ENCODE results near the gene LGALS14. TPM values are rescaled to one million over a fixed set of nuclear protein-coding genes. Genes with fewer than 3 reads are reported as not detected.
A peak's percentile ranks its signal among the peaks of the same experiment; 100 is the strongest.
"Not testable (repeated sequence)": the region's sequence is repeated elsewhere in the genome, so short reads cannot be mapped to it uniquely, and the experiment has no call there.

LGALS14 gene
- total RNA-seq, 2 experiments from 2014 or later: 0.90 TPM; not detected in 1

GRCh38 chr19:39708594-39708993 is 4.3 kb downstream of the LGALS14 start:
- Mint-ChIP-seq H3K27ac (no peak overlapping the region), H3K9me3 (peaks cover 9% of the 10 kb centered on the region), H3K36me3 (ENCODE audit: low read depth) (peaks cover 12% of the 10 kb centered on the region), H3K27me3 (peaks cover 9% of the 10 kb centered on the region), H3K4me3 (no peak overlapping the region), H3K4me1 (peaks cover 44% of the 10 kb centered on the region)
- CTCF ChIA-PET: no interaction called here
- no peak for DNase-seq
- POLR2A ChIA-PET: no interaction called here

GRCh38 chr19:39709026-39709872 is 5.0 kb downstream of the LGALS14 start:
- H3K4me3 Mint-ChIP-seq: no peak overlapping the region
- H3K27ac Mint-ChIP-seq: no peak overlapping the region
- peaks cover 12% of the 10 kb centered on the region for H3K36me3 Mint-ChIP-seq (ENCODE audit: low read depth)
- no peak for DNase-seq
- ChIA-PET CTCF (no interaction called here), POLR2A (no interaction called here)
- peaks cover 9% of the 10 kb centered on the region for H3K9me3 Mint-ChIP-seq
- peaks cover 9% of the 10 kb centered on the region for H3K27me3 Mint-ChIP-seq
- peaks cover 41% of the 10 kb centered on the region for H3K4me1 Mint-ChIP-seq

- ChIA-PET POLR2A (no interaction called here), CTCF (no interaction called here)
Observed at GRCh38 chr19:39710333-39710890, 6.1 kb downstream of the LGALS14 start.

GRCh38 chr19:39720144-39720543 is 15.9 kb downstream of the LGALS14 start:
- POLR2A ChIA-PET; H3K36me3 Mint-ChIP-seq (ENCODE audit: low read depth); H3K4me3 Mint-ChIP-seq; CTCF ChIA-PET; H3K27ac Mint-ChIP-seq; H3K4me1 Mint-ChIP-seq; DNase-seq; H3K9me3 Mint-ChIP-seq: not testable (repeated sequence)
- H3K27me3 Mint-ChIP-seq: peaks cover 59% of the 10 kb centered on the region

More at GRCh38 chr19:39710333-39710890, 6.1 kb downstream of the LGALS14 start:
- no peak for DNase-seq
- peak overlapping the region; percentile 12 for H3K27ac Mint-ChIP-seq
- H3K27me3 Mint-ChIP-seq: peaks cover 12% of the 10 kb centered on the region
- peaks cover 30% of the 10 kb centered on the region for H3K4me1 Mint-ChIP-seq
- H3K4me3 Mint-ChIP-seq: no peak overlapping the region
- H3K9me3 Mint-ChIP-seq: peaks cover 9% of the 10 kb centered on the region
- H3K36me3 Mint-ChIP-seq (ENCODE audit: low read depth): peaks cover 10% of the 10 kb centered on the region

- Mint-ChIP-seq H3K4me3 (no peak overlapping the region), H3K9me3 (no peaks in the 10 kb centered on the region), H3K36me3 (ENCODE audit: low read depth) (no peaks in the 10 kb centered on the region), H3K27ac (no peak overlapping the region), H3K4me1 (no peaks in the 10 kb centered on the region), H3K27me3 (peaks cover 39% of the 10 kb centered on the region)
- ChIA-PET CTCF (no interaction called here), POLR2A (no interaction called here)
- DNase-seq: no peak
Observed at GRCh38 chr19:39725995-39726394, 21.7 kb downstream of the LGALS14 start.

GRCh38 chr19:39727070-39727800 is 23.0 kb downstream of the LGALS14 start:
- ChIA-PET POLR2A (no interaction called here), CTCF (no interaction called here)
- peaks cover 35% of the 10 kb centered on the region for H3K27me3 Mint-ChIP-seq
- DNase-seq: no peak
- no peak overlapping the region for H3K27ac Mint-ChIP-seq
- no peaks in the 10 kb centered on the region for H3K36me3 Mint-ChIP-seq (ENCODE audit: low read depth)
- no peaks in the 10 kb centered on the region for H3K9me3 Mint-ChIP-seq
- no peaks in the 10 kb centered on the region for H3K4me1 Mint-ChIP-seq
- H3K4me3 Mint-ChIP-seq: no peak overlapping the region

GRCh38 chr19:39728040-39728439 is 23.8 kb downstream of the LGALS14 start:
- no peaks in the 10 kb centered on the region for H3K9me3 Mint-ChIP-seq
- H3K27ac Mint-ChIP-seq: no peak overlapping the region
- POLR2A ChIA-PET: no interaction called here
- H3K4me3 Mint-ChIP-seq: no peak overlapping the region
- CTCF ChIA-PET: interaction anchor here (0.6 kb wide), 1 partner anchor 200 kb away, joined by 4 read pairs; no protein-coding TSS in a partner anchor
- no peaks in the 10 kb centered on the region for H3K4me1 Mint-ChIP-seq
- no peaks in the 10 kb centered on the region for H3K36me3 Mint-ChIP-seq (ENCODE audit: low read depth)
- DNase-seq: no peak
- H3K27me3 Mint-ChIP-seq: peaks cover 28% of the 10 kb centered on the region

- no peaks in the 10 kb centered on the region for H3K9me3 Mint-ChIP-seq
- no peak for DNase-seq
- POLR2A ChIA-PET: no interaction called here
- H3K4me3 Mint-ChIP-seq: no peak overlapping the region
- no peak overlapping the region for H3K27ac Mint-ChIP-seq
- no peaks in the 10 kb centered on the region for H3K4me1 Mint-ChIP-seq
- H3K27me3 Mint-ChIP-seq: peaks cover 15% of the 10 kb centered on the region
- CTCF ChIA-PET: no interaction called here
- no peaks in the 10 kb centered on the region for H3K36me3 Mint-ChIP-seq (ENCODE audit: low read depth)
Observed at GRCh38 chr19:39729594-39729993, 25.3 kb downstream of the LGALS14 start.

GRCh38 chr19:39731685-39732084 is 27.4 kb downstream of the LGALS14 start:
- CTCF ChIA-PET: no interaction called here
- Mint-ChIP-seq H3K36me3 (ENCODE audit: low read depth) (no peaks in the 10 kb centered on the region), H3K4me3 (no peak overlapping the region), H3K27ac (no peak overlapping the region), H3K4me1 (peaks cover 10% of the 10 kb centered on the region), H3K9me3 (no peaks in the 10 kb centered on the region), H3K27me3 (peaks cover 7% of the 10 kb centered on the region)
- no peak for DNase-seq
- POLR2A ChIA-PET: no interaction called here

- CTCF ChIA-PET: no interaction called here
- H3K9me3 Mint-ChIP-seq: no peaks in the 10 kb centered on the region
- peaks cover 30% of the 10 kb centered on the region for H3K4me1 Mint-ChIP-seq
- H3K27ac Mint-ChIP-seq: no peak overlapping the region
- H3K36me3 Mint-ChIP-seq (ENCODE audit: low read depth): no peaks in the 10 kb centered on the region
- H3K4me3 Mint-ChIP-seq: no peak overlapping the region
- no peak for DNase-seq
- POLR2A ChIA-PET: no interaction called here
- H3K27me3 Mint-ChIP-seq: peaks cover 1% of the 10 kb centered on the region
Observed at GRCh38 chr19:39733841-39734240, 29.6 kb downstream of the LGALS14 start.

- ChIA-PET CTCF (no interaction called here), POLR2A (no interaction called here)
- Mint-ChIP-seq H3K9me3 (no peaks in the 10 kb centered on the region), H3K27ac (no peak overlapping the region), H3K4me3 (no peak overlapping the region), H3K36me3 (ENCODE audit: low read depth) (no peaks in the 10 kb centered on the region), H3K27me3 (no peaks in the 10 kb centered on the region), H3K4me1 (peaks cover 45% of the 10 kb centered on the region)
- no peak for DNase-seq
Observed at GRCh38 chr19:39735688-39736087, 31.4 kb downstream of the LGALS14 start.

GRCh38 chr19:39736088-39736487 is 31.8 kb downstream of the LGALS14 start:
- no peaks in the 10 kb centered on the region for H3K36me3 Mint-ChIP-seq (ENCODE audit: low read depth)
- no peaks in the 10 kb centered on the region for H3K9me3 Mint-ChIP-seq
- H3K27me3 Mint-ChIP-seq: no peaks in the 10 kb centered on the region
- no peak overlapping the region for H3K4me3 Mint-ChIP-seq
- H3K4me1 Mint-ChIP-seq: peaks cover 47% of the 10 kb centered on the region
- no peak overlapping the region for H3K27ac Mint-ChIP-seq
- DNase-seq: no peak
- ChIA-PET CTCF (no interaction called here), POLR2A (no interaction called here)

- Mint-ChIP-seq H3K4me3 (no peak overlapping the region), H3K36me3 (ENCODE audit: low read depth) (no peaks in the 10 kb centered on the region), H3K4me1 (peaks cover 50% of the 10 kb centered on the region), H3K27me3 (no peaks in the 10 kb centered on the region), H3K27ac (peak overlapping the region; percentile 55), H3K9me3 (no peaks in the 10 kb centered on the region)
- DNase-seq: no peak
- ChIA-PET POLR2A (no interaction called here), CTCF (no interaction called here)
Observed at GRCh38 chr19:39737351-39737750, 33.1 kb downstream of the LGALS14 start.

Data from activated CD4-positive, alpha-beta memory T cell treated with anti-CD3 and anti-CD28 coated beads, Interleukin-2, amount 10 ng/mL, durations not matched to agents 7 days and 5 days (primary cell).